NAMALWA (cell line): Measurements from ENCODE around the gene SRGAP3.
"Not testable (repeated sequence)": the region's sequence is repeated elsewhere in the genome, so short reads cannot be mapped to it uniquely, and the experiment has no call there.

Experiments used
- DNase-seq: peaks from one replicate; pipeline ENCODE4 v3.0.0-alpha.2; 2015; ENCODE audit warnings: low spot score

SRGAP3 gene

DNA sequence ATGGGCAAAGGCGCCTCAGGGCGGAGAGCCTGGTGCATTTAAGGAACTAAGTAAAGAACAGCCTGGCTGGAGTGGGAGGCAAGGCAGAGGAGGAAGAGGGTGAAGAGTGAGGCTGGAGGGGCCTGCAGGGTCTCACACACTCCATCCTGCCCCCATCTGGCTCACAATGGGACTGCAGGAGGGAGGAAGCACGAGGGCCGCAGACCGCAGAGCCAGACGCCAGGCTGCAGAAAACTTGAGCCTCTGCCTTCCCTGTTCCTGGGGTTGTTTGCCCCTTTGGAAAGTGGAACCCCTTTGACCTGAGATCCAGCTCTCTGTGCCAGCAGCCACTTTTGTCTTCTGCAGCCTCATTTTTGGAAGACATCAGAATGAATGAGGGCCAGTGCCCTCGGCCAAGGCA is 138.0 kb downstream of the SRGAP3 start:
- DNase-seq, result peak; percentile 26

DNA sequence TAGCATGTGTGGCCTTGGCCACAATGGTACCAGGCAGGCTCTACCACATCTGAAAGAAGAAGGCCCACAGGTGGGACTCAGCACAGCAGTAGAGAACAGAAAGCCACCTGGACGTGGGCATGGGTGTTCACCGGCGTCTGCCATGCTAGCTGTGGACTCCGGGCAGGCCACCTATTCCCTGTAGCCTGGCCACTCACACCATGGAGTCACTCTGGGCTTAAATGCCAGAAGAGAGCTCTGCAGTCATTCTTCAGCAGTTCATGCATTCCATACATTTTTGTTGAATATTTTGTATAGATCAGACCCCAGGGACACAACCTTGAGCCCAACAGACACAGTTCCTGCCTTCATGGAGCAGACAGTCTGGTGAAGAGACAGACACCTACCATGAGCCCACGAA is 138.6 kb downstream of the SRGAP3 start:
- DNase-seq, result no peak

DNA sequence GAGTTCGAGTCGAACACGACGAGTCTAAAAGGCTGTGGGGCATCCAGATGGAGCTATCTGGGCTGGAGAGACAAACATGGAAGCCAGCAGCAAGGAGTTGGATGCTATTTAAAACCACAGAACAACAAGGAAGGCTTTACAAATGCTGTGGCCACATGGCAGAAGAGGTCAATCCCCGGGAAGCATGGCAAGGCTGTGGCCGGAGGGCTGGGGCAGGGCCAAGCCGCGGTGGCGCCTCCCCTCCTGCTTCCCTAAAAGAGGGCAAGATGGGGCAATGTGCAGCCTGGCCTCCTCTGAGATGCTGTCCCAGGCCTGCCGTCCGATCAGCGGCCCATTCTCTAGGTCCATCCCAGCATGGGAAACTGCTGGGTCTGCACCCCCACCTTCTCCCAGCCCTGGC is 139.1 kb downstream of the SRGAP3 start:
- no peak for DNase-seq

DNA sequence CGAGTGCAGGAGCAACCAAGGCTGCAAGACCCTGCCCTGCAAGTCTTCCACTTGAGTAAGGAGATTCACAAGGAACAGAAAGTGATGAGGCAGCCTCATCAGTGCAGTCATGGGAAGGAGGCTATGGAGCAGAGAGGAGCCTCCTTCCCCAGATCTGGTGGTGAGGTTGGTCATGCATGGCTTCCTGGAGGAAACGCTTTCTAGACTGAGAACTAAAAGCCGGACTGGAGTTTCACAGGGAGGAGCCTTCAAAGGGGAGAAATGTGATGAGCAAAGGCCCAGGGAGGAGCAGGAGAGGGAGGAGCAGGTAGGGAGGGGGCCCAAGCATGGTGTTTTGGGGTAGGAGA is 139.9 kb downstream of the SRGAP3 start:
- no peak for DNase-seq

DNA sequence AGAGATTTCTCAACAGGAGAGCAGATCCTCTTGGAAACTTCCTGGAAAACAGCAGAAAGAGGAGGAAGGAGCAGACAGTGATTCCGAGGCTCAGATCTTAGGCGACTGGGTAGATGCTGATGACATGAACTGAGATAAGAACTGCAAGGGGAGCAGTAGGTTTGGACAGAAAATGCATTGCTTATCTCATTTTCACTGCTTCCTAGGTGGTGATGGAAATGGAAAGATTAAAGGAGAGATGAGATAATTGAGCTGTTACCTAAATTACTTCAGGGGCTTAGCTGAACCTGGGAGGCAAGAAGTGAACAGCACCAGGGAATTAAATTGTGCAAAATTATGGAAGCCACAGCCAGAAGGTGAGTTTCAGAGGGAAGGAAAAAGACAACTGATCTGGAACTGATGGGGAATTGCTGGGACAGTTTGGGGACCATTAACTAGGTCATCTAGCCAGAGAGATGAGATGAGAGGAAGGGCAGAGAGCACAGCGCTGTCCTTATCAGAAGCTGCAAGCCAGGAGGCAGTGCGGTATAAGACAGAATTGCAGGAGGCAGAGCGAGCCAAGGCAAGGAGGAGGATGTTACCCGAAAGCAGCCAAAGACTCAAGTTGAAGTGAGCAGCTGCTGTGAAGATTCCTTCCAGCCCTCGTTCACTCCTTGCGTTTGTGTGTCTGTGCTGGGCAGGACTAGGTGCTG is 140.4 kb downstream of the SRGAP3 start:
- no peak for DNase-seq

DNA sequence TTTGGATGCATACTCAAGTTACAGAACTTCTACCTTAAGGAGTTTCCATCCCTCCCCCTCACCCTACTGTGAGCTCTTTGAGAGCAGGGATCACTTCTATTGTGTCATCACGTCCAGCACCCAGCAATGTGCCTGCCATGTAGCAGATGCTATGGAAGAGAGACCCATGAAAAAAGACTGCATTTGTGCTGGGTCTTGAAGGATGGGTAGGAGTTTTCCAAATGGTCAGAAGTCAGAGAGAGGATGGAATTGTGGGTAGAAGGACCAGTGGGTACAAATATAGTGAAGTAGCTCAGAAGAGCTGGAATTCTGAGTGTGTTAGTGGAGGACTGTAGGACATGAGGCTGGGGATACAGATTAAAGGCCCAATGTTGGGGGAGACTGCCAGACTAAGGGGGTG is 141.7 kb downstream of the SRGAP3 start:
- DNase-seq, result no peak

DNA sequence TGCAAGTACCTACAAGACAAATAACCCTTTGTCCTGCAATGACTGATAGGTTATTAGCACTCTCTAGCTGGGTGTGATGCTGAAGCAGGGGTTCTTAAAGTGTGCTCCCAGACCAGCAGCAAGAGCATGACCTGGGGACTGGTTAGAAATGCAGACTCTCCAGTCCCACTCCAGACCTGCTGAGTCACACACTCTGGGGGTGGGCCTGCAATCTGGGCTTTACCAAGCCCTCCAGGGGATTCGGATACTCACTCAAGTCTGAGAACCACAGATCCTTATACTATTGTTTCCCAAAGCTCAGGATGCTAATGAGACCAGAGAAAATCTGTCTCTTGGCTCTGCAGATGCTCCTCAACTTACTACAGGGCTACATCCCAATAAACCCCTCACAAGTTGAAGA is 144.0 kb downstream of the SRGAP3 start:
- DNase-seq, result no peak

DNA sequence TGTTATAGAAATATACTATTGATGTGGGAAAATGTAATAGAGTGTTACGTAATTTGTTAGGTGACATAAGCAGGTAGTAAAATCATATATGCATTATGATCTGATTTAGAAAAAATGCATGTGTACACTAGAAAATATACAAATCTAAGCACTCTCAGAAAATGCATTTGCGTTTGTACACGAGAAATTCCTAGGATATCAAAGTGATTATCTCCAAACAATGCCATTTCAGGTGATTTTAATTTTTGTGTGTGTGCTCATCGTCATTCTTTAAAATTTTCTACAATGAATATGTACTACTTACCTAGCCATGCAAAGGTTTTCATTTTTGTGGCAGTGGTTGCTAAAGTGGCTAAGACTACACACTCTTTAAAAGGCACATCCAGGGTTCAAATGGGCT is 145.3 kb downstream of the SRGAP3 start:
- DNase-seq, result no peak

DNA sequence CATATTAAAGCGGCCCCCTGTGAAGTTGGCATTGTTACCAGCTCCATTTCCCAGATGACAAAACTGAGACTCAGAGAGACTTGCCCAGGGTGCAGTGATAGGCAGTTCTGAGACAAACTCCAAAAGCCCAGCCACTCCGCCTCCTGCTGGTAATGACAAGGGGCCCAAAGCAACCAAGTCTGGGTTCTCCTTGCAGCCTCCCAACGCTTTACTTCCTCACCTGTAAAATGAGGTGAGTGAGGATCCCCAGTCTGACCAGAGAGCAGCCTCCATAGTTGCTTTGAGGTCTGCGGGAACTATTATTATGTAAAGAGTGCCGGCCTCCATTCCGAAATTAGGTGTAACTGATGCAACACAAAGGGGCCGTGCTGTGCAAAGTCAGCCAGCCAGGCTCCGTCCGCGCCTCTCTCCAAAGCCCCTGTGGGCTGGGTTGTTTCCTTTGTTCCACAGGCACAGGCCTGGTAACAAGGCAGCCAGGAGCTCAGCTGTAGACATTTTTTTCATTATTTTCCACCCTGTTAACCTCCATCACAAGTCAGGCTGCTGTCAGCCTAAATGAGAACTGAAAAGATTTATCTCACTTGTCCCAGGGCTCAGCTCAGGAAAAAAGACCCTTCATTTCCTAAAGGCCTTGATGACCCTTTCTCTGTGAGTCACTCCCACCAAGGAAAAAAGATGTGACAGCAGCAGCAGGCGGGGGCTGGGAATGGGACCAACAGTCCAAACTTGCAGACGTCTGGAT is 147.0 kb downstream of the SRGAP3 start:
- no peak for DNase-seq

DNA sequence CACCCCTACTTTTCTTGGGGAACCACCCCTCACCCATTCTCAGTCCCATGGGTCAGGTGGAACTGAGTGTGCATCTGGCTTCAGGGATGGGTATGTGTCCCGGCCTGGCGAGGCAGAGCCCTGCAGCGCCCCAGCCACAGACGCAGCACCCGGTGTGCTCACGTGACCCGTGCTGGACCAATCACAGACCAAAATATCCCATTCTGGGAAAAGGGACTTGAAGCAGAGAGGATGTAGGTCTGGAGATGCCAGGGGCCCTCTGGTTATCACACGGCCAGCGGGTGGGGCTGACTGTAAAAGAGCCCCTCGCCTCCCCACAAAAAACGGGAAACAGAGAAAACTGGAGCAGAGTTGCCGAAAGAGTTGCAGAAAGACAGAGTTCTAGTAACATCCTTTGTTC is 148.2 kb downstream of the SRGAP3 start:
- DNase-seq, result no peak

DNA sequence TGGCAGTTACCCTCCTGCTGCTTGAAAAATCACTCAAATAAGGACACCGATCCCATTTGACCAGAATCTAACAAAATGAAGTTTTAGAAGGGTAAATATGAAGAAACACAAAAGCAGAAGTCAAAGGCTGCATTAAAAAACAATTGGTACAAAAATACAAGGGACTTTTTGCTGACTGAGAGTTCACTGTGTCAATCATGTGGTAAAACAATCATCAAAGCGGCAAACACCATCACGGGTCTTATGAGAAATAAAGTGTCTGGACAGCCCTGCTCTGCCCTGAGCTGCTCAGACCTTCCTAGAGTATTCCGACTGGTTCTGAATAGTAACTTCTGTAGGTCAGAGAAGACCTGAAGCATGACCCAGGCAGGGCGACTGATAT is 148.9 kb downstream of the SRGAP3 start:
- no peak for DNase-seq

DNA sequence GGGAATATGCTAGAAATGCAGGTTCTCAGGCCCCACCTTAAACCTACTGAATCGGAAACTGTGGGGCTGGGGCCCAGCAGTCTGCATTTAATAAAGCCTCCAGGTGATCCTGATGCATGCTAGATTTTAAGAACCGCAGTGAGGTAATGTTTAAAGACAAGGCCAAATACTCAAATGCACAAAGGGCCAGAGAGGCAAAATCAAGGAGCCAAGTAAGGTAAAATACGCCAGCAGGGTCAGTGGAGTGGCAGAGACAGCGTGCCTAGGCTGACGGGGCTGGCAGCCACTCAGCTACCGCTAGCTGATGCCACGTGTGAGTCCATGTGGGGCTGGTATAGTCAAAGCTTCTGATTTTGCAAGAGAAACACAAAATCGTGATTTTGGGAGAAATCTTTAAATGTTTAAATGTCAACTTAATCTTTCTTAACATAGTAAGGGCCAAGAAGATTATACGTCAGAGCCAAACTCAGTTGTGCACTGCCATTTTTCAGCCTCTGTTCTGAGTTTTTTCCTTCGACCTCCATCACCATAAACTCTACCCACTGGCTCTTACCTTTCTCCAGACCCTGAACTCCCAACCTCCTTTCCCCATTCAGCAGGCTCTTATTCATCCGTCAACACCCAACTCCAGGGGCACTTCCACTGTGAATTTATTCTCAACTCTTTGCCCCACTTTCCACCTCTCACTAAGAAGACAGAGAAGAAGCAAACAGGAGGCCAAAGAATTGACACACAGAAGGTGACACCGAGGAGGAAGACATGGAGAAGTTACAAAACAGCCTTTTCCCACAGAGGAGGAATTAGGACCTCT is 149.5 kb downstream of the SRGAP3 start:
- DNase-seq, result no peak

DNA sequence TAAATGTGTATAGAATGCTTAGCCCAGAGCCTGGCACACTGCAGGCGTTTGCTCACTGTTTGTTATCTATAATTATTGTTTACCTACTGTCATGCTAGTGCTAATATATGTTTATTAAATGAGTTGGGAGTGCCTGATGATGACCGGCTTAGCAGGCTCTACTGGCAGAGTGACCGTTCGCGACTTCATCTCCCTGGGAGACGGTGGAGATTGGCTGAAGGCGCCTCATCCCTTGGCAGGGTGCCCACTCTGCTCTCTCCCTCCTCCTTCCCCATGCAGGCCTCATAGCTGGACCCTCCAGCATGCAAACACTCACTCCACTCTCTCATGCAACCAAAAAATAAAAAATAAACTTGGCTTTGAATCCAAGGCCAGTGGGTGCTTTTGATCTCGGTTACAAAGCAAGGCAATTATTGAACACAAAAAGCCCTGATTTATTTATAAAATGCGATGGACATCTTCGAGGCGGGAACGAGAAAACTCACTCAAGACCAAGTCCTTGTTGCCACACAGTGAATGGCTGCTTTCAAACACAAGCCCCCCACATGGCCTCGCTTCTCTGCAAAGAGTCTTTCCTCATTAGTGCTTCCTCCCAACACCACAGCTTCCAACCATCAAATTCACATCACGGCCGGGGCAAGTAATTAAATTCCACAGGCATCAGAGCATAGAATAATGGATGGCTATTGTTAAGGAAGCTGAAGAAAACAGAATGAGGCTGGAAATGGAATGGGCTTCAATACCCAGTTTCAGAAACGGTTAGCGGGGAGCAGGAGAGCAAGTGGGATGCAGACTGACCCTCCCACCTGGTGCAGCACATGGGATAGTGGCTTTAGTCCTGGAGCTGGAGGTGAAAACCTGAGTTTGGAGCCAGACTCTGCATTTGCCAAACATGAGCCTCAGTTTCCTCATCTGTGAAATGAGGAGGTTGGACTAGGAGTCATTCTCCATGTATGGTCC is 150.4 kb downstream of the SRGAP3 start:
- no peak for DNase-seq

DNA sequence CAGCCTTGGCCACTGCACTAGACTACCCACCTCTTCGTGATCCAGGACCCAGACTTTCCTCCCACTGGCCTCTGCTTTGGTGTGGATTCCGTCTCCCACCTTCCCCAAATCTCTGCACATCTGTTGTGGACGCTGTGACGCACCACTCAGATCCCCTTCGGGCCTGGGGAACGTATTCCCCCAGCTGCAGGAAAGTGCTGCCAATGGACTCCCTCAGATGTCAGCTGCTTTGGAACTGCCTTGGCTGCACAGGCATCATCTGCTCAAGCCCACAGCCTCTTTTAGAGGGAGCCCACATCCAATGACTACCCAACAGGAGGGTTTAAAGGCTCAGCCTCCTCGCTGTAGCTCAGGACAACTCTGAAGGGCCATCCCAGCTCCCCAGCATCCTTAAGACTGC is 152.0 kb downstream of the SRGAP3 start:
- DNase-seq, result no peak

DNA sequence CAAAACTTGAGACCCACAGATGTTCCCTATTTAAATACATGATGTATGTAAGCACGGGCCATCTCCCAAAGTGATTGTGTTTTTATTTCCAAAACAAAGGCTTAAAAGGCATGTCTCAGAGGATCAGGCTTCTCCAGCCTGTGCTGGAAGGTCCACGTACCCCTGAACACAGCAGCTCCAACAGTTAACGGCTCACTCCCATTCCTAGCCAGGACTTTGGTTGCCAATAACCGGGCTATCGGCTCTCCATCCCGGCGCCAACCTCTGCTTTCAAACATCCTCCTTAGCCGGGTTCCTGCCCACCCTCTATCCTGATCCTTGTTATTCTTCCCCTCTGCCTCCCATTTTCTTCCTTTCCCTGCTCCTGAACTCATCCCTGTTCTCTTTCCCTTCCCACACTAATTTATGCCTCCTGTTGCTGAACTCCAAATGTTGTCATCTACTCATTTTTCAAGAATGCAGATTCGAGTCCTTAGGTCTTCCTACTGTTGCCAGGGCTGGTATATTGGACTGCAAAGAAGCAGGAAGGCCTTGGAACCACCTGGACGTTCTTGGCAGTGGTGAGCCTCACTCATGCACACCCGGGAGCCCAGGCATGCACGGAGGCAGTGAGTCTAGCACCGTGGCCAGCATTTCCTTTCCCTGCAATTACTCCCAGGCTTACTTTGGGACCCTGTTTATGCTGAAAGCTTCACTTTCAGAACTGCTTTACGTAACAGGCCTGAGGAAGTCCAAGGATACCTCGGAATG is 157.8 kb downstream of the SRGAP3 start:
- no peak for DNase-seq

DNA sequence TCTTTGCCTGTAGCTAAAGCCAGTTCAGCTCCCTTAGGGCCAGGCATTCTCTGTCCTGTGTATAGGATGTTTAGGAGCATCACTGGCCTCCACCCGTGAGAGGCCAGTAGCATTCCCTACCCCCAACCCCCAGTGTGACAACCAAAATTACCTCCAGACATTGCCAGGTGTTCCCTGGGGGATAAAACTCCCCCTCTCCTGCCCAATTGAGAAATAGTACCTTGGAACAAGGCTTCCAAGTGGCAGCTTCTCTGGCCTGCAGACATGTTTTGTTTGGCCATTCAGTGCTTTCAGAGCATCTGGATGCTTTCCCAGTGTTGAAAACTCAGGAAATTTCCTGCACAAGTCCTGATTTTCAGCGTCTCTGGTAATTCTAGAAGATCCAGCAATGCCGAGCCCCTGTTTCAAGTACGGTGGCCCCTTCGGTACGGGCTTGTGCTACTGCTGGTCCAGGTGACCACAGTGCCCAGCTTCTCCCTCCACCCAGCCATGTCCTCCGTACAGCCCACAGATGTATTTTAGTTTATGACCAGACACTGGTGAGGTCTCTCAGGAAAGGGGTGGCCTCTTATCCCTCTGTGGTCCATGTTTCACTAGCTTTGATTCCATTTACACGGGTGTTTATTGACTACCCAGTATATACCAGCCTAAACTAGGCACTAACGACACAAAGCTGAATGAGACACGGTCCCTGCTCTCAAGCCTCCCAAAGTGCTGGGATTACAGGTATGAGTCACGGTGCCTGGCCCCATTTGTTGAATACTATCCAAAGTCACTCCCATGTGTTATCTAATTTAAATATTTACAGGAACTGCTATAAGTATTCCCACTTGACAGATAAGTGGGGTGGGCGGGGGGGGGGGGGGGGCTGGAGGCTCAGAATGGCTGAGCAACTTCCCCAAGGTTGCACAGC is 160.7 kb downstream of the SRGAP3 start:
- no peak for DNase-seq

DNA sequence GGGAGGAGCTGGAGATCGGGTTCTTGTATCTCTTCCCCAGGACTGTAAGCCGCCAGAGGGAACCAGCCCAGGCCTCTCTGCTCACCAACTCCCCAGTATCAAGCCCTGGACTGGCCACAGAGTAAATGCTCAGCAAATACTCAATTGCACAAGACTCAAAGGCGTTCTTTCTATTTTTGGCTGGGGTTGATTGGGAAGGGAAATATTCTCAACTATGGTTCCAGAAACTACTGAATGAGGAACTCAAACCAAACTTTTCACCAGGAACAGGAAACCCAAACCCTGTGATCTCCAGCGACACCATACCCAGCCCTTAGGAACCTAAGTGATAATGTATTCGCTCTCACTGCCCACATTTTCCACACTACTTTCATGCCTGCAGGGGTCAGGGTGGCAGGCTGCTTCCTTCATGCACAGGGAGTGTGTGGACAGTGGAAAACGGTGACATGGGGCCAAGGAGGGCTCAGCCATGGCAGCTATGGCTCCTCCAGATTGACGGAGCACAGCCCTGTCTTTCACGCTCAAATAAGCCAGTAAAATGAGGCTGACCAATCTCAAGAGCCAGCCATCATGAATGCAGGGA is 161.5 kb downstream of the SRGAP3 start:
- no peak for DNase-seq

DNA sequence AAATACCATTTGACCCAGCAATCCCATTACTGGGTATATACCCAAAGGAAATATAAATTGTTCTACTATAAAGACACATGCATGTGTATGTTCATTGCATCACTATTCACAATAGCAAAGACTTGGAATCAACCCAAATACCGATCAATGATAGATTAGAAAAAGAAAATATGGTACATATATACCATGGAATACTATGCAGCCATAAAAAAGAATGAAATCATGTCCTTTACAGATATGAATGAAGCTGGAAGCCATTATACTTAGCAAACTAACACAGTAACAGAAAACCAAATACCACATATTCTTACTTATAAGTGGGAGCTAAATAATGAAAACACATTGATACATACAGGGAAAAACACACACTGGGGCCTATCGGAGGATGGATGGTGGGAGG is 164.0 kb downstream of the SRGAP3 start:
- DNase-seq, result not testable (repeated sequence)

DNA sequence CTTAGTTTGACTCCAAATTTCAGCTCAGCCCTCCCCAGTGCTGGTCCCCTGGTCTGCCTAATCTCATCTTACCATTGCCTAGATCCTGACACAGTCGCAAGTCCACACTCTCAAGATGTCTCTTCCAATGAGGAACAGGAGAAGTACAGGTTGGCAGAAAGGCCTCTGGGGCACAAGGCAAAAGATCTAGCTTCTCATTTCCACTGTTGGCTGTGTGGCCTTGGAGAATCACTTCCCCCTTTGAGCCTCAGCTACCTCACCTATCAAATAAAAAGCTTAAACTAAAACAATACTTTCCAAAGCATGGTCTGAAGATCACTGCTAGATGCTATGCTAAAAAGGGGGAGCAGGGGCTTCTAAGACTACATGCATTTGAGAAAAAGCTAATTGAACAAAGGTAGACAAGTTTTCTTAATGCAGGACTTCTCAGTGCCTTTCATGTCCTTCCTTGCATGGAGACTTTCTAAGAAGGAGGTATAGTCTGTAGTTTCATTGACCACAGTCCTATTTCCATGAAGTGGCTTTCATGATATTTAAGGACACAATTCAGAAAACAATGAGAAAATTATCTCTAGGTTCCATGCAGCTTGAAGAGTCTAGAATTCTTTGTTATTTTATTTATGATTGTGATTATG is 168.1 kb downstream of the SRGAP3 start:
- no peak for DNase-seq
